ENCODE data around the gene FCHSD1.

FCHSD1 gene

GRCh38 chr5:141608557-141608956 lies 42.7 kb downstream of the FCHSD1 start:
- H2BK12ac ChIP-seq (ENCODE audit: low read length): no peak overlapping the region
- H3K18ac ChIP-seq (ENCODE audit: low read length): no peak overlapping the region
- H3K27ac ChIP-seq (ENCODE audit: low read depth, low read length): no peak overlapping the region
- H3K4me1 ChIP-seq (ENCODE audit: control insufficient read depth in 1 of 2, insufficient read depth in 2 of 2, low read length in 2 of 2): peaks cover 0 to 5% of the 10 kb centered on the region in 2 experiments
- no peak overlapping the region for H2AK5ac ChIP-seq (ENCODE audit: low read length)
- H2BK120ac ChIP-seq (ENCODE audit: insufficient read depth, low read length, poor library complexity): no peak overlapping the region
- H3K79me1 ChIP-seq (ENCODE audit: low read length): no peaks in the 10 kb centered on the region
- H3K14ac ChIP-seq (ENCODE audit: low read length): no peak overlapping the region
- no peak overlapping the region for H3K4me2 ChIP-seq (ENCODE audit: low read length)
- no peaks in the 10 kb centered on the region for H3K9me3 ChIP-seq (ENCODE audit: insufficient read depth, low read depth, low read length)
- H3K36me3 ChIP-seq (ENCODE audit: control insufficient read depth in 1 of 2, insufficient read depth in 2 of 2, low read length in 2 of 2): peaks cover 0 to 2% of the 10 kb centered on the region in 2 experiments
- no peaks in the 10 kb centered on the region for H3K27me3 ChIP-seq (ENCODE audit: insufficient read depth, low read length)
- no peak overlapping the region for H3K23ac ChIP-seq (ENCODE audit: low read length)
- H3K4ac ChIP-seq (ENCODE audit: low read depth, low read length): no peak overlapping the region
- WGBS (ENCODE audit: extremely low coverage, insufficient coverage, insufficient read length): no CpG with 5 or more reads among the region's 1 CpG
- no peak overlapping the region for H3K9ac ChIP-seq (ENCODE audit: low read length)
- H4K8ac ChIP-seq (ENCODE audit: low read depth, low read length): no peak overlapping the region
- peaks cover 9% of the 10 kb centered on the region for H3K79me2 ChIP-seq (ENCODE audit: control insufficient read depth, insufficient read depth, low read length, poor library complexity)
- DNase-seq: no peak
- no peak overlapping the region for H4K12ac ChIP-seq (ENCODE audit: low read depth, low read length)
- H2BK5ac ChIP-seq (ENCODE audit: low read depth, low read length, poor library complexity): no peak overlapping the region
- H2AFZ ChIP-seq (ENCODE audit: insufficient read depth, low read length, poor library complexity): no peak overlapping the region
- no peak overlapping the region for H4K91ac ChIP-seq (ENCODE audit: low read depth, low read length)
- no peak overlapping the region for H3K4me3 ChIP-seq (ENCODE audit: low read depth, low read length)

GRCh38 chr5:141608046-141608445 lies 43.2 kb downstream of the FCHSD1 start:
- Histone ChIP-seq H2BK12ac (ENCODE audit: low read length) (no peak overlapping the region), H3K9ac (ENCODE audit: low read length) (no peak overlapping the region), H2BK120ac (ENCODE audit: insufficient read depth, low read length, poor library complexity) (no peak overlapping the region), H2AFZ (ENCODE audit: insufficient read depth, low read length, poor library complexity) (no peak overlapping the region), H3K4me1 (ENCODE audit: control insufficient read depth in 1 of 2, insufficient read depth in 2 of 2, low read length in 2 of 2) (peaks cover 0 to 5% of the 10 kb centered on the region in 2 experiments), H3K23ac (ENCODE audit: low read length) (no peak overlapping the region), H3K4ac (ENCODE audit: low read depth, low read length) (peak overlapping the region; percentile 86), H2AK5ac (ENCODE audit: low read length) (no peak overlapping the region), H4K8ac (ENCODE audit: low read depth, low read length) (no peak overlapping the region), H2BK5ac (ENCODE audit: low read depth, low read length, poor library complexity) (no peak overlapping the region), H4K12ac (ENCODE audit: low read depth, low read length) (no peak overlapping the region), H3K27me3 (ENCODE audit: insufficient read depth, low read length) (no peaks in the 10 kb centered on the region), H3K4me2 (ENCODE audit: low read length) (no peak overlapping the region), H3K27ac (ENCODE audit: low read depth, low read length) (no peak overlapping the region), H3K14ac (ENCODE audit: low read length) (no peak overlapping the region), H3K9me3 (ENCODE audit: insufficient read depth, low read depth, low read length) (no peaks in the 10 kb centered on the region), H4K91ac (ENCODE audit: low read depth, low read length) (no peak overlapping the region), H3K4me3 (ENCODE audit: low read depth, low read length) (no peak overlapping the region), H3K18ac (ENCODE audit: low read length) (no peak overlapping the region), H3K79me1 (ENCODE audit: low read length) (no peaks in the 10 kb centered on the region), H3K36me3 (ENCODE audit: control insufficient read depth in 1 of 2, insufficient read depth in 2 of 2, low read length in 2 of 2) (peaks cover 0 to 2% of the 10 kb centered on the region in 2 experiments), H3K79me2 (ENCODE audit: control insufficient read depth, insufficient read depth, low read length, poor library complexity) (peaks cover 9% of the 10 kb centered on the region)
- DNase-seq: no peak
- WGBS (ENCODE audit: extremely low coverage, insufficient coverage, insufficient read length): no CpG with 5 or more reads among the region's 2 CpGs

GRCh38 chr5:141605523-141606277 lies 45.5 kb downstream of the FCHSD1 start:
- Histone ChIP-seq H3K23ac (ENCODE audit: low read length) (no peak overlapping the region), H3K4me1 (ENCODE audit: control insufficient read depth in 1 of 2, insufficient read depth in 2 of 2, low read length in 2 of 2) (peaks cover 0 to 5% of the 10 kb centered on the region in 2 experiments), H3K18ac (ENCODE audit: low read length) (no peak overlapping the region), H3K14ac (ENCODE audit: low read length) (no peak overlapping the region), H3K79me2 (ENCODE audit: control insufficient read depth, insufficient read depth, low read length, poor library complexity) (peaks cover 6% of the 10 kb centered on the region), H3K4me2 (ENCODE audit: low read length) (no peak overlapping the region), H2BK120ac (ENCODE audit: insufficient read depth, low read length, poor library complexity) (no peak overlapping the region), H2AFZ (ENCODE audit: insufficient read depth, low read length, poor library complexity) (no peak overlapping the region), H3K36me3 (ENCODE audit: control insufficient read depth in 1 of 2, insufficient read depth in 2 of 2, low read length in 2 of 2) (peaks cover 0 to 3% of the 10 kb centered on the region in 2 experiments), H4K8ac (ENCODE audit: low read depth, low read length) (no peak overlapping the region), H3K27me3 (ENCODE audit: insufficient read depth, low read length) (no peaks in the 10 kb centered on the region), H3K4me3 (ENCODE audit: low read depth, low read length) (no peak overlapping the region), H3K27ac (ENCODE audit: low read depth, low read length) (no peak overlapping the region), H2AK5ac (ENCODE audit: low read length) (no peak overlapping the region), H4K12ac (ENCODE audit: low read depth, low read length) (no peak overlapping the region), H2BK5ac (ENCODE audit: low read depth, low read length, poor library complexity) (no peak overlapping the region), H3K9ac (ENCODE audit: low read length) (no peak overlapping the region), H3K9me3 (ENCODE audit: insufficient read depth, low read depth, low read length) (no peaks in the 10 kb centered on the region), H2BK12ac (ENCODE audit: low read length) (no peak overlapping the region), H3K4ac (ENCODE audit: low read depth, low read length) (peak overlapping the region; percentile 75), H4K91ac (ENCODE audit: low read depth, low read length) (no peak overlapping the region), H3K79me1 (ENCODE audit: low read length) (no peaks in the 10 kb centered on the region)
- WGBS (ENCODE audit: extremely low coverage, insufficient coverage, insufficient read length): no CpG with 5 or more reads among the region's 6 CpGs
- DNase-seq: no peak

GRCh38 chr5:141603923-141604717 lies 47.1 kb downstream of the FCHSD1 start:
- Histone ChIP-seq H3K27me3 (ENCODE audit: insufficient read depth, low read length) (no peaks in the 10 kb centered on the region), H2AFZ (ENCODE audit: insufficient read depth, low read length, poor library complexity) (no peak overlapping the region), H3K4me2 (ENCODE audit: low read length) (no peak overlapping the region), H3K36me3 (ENCODE audit: control insufficient read depth in 1 of 2, insufficient read depth in 2 of 2, low read length in 2 of 2) (peaks cover 0 to 2% of the 10 kb centered on the region in 2 experiments), H3K18ac (ENCODE audit: low read length) (no peak overlapping the region), H3K4ac (ENCODE audit: low read depth, low read length) (peak overlapping the region; percentile 82), H2BK5ac (ENCODE audit: low read depth, low read length, poor library complexity) (no peak overlapping the region), H2BK12ac (ENCODE audit: low read length) (no peak overlapping the region), H3K14ac (ENCODE audit: low read length) (no peak overlapping the region), H3K27ac (ENCODE audit: low read depth, low read length) (no peak overlapping the region), H3K79me2 (ENCODE audit: control insufficient read depth, insufficient read depth, low read length, poor library complexity) (peaks cover 5% of the 10 kb centered on the region), H3K23ac (ENCODE audit: low read length) (no peak overlapping the region), H3K9ac (ENCODE audit: low read length) (no peak overlapping the region), H3K4me3 (ENCODE audit: low read depth, low read length) (no peak overlapping the region), H4K91ac (ENCODE audit: low read depth, low read length) (no peak overlapping the region), H4K8ac (ENCODE audit: low read depth, low read length) (no peak overlapping the region), H3K9me3 (ENCODE audit: insufficient read depth, low read depth, low read length) (no peaks in the 10 kb centered on the region), H3K4me1 (ENCODE audit: control insufficient read depth in 1 of 2, insufficient read depth in 2 of 2, low read length in 2 of 2) (peaks cover 0 to 5% of the 10 kb centered on the region in 2 experiments), H3K79me1 (ENCODE audit: low read length) (no peaks in the 10 kb centered on the region), H2AK5ac (ENCODE audit: low read length) (no peak overlapping the region), H4K12ac (ENCODE audit: low read depth, low read length) (no peak overlapping the region), H2BK120ac (ENCODE audit: insufficient read depth, low read length, poor library complexity) (no peak overlapping the region)
- peak; percentile 85 to 91 for DNase-seq
- no CpG with 5 or more reads among the region's 6 CpGs for WGBS (ENCODE audit: extremely low coverage, insufficient coverage, insufficient read length)

All from trophoblast cell (in vitro differentiated cells and primary cell).